NCI-H446 (cell line): Measurements from ENCODE around the gene CDH24.

Experiments used
- DNase-seq, 2 experiments: peaks; one replicate each; lab custom pipeline; 2025; lab: John Stamatoyannopoulos, UW

The CDH24 gene

GRCh38 chr14:23066368-23066767 lies 9.0 kb upstream of the CDH24 start:
- no peak for DNase-seq

- no peak for DNase-seq
These were observed 6.3 kb upstream of the CDH24 start for GRCh38 chr14:23063601-23064000.

- DNase-seq = no peak
These were observed 4.7 kb upstream of the CDH24 start for GRCh38 chr14:23062002-23062401.

- DNase-seq = no peak
These were observed 3.4 kb upstream of the CDH24 start for GRCh38 chr14:23060536-23061260.

GRCh38 chr14:23058654-23059504 lies 1.6 kb upstream of the CDH24 start:
- no peak for DNase-seq

GRCh38 chr14:23057757-23058653 lies 685 bp upstream of the CDH24 start:
- DNase-seq = no peak

GRCh38 chr14:23056145-23056955 lies 970 bp downstream of the CDH24 start:
- no peak for DNase-seq

- no peak for DNase-seq
These were observed 1.6 kb downstream of the CDH24 start for GRCh38 chr14:23055621-23056144.

GRCh38 chr14:23055147-23055550 lies 2.2 kb downstream of the CDH24 start:
- no peak for DNase-seq

- no peak for DNase-seq
These were observed 3.1 kb downstream of the CDH24 start for GRCh38 chr14:23054000-23054811.

- no peak for DNase-seq
These were observed 3.9 kb downstream of the CDH24 start for GRCh38 chr14:23053426-23053825.

- DNase-seq = no peak
These were observed 4.6 kb downstream of the CDH24 start for GRCh38 chr14:23052671-23053070.

GRCh38 chr14:23052182-23052623 lies 5.1 kb downstream of the CDH24 start:
- no peak for DNase-seq

GRCh38 chr14:23051141-23052057 lies 5.9 kb downstream of the CDH24 start:
- DNase-seq = no peak

- DNase-seq = no peak
These were observed 8.3 kb downstream of the CDH24 start for GRCh38 chr14:23049011-23049410.

- DNase-seq = no peak
These were observed 9.3 kb downstream of the CDH24 start for GRCh38 chr14:23047751-23048693.

- no peak for DNase-seq
These were observed 10.2 kb downstream of the CDH24 start for GRCh38 chr14:23047034-23047634.
